Spleen (tissue), 11 donors: ENCODE data around the gene NUP85. TPM values are rescaled to one million over a fixed set of nuclear protein-coding genes. Genes with fewer than 3 reads are reported as not detected.

Source experiments
- DNase-seq: peaks from one replicate; pipeline ENCODE4 v3.0.0-alpha.2; 2020
- H3K27ac ChIP-seq, 8 donors: fragments of 200-600 bp; sonication (generic) in 7 of 8; 1 replicate in 4 of 8; 2 replicates in 4 of 8; pipeline versions ENCODE4 v1.5.0 to v1.8.0; 2016 to 2021; ENCODE audit warnings: inconsistent platforms in 4 of 8, mild to moderate bottlenecking in 4 of 8, moderate library complexity in 1 of 8
- H3K27me3 ChIP-seq, 7 donors: fragments of 200-600 bp; sonication (generic) in 6 of 7; replicated peaks in 1 of 7; 1 replicate in 4 of 7; 2 replicates in 3 of 7; pipeline versions ENCODE4 v1.5.0 to v1.8.0; 2016 to 2021; ENCODE audit warnings: inconsistent platforms in 3 of 7, mild to moderate bottlenecking in 1 of 7
- H3K36me3 ChIP-seq, 6 donors: fragments of 200-600 bp; sonication (generic) in 5 of 6; 1 replicate in 4 of 6; 2 replicates in 2 of 6; pipeline versions ENCODE4 v1.5.0 to v1.8.0; 2016 to 2021; ENCODE audit warnings: inconsistent platforms in 2 of 6
- H3K4me1 ChIP-seq, 6 donors: fragments of 200-600 bp; sonication (generic) in 5 of 6; 1 replicate in 3 of 6; 2 replicates in 3 of 6; pipeline versions ENCODE4 v1.5.0 to v1.8.0; 2016 to 2021; ENCODE audit warnings: inconsistent platforms in 3 of 6
- H3K4me3 ChIP-seq, 8 donors: fragments of 200-600 bp; sonication (generic) in 7 of 8; 1 replicate in 4 of 8; 2 replicates in 4 of 8; pipeline versions ENCODE4 v1.5.0 to v1.8.0; 2016 to 2021; ENCODE audit warnings: inconsistent platforms in 4 of 8, mild to moderate bottlenecking in 4 of 8, moderate library complexity in 2 of 8
- H3K9me3 ChIP-seq, 8 donors: fragments of 200-600 bp; sonication (generic) in 7 of 8; 1 replicate in 4 of 8; 2 replicates in 4 of 8; pipeline versions ENCODE4 v1.5.0 to v1.8.0; 2016 to 2021; ENCODE audit warnings: inconsistent platforms in 4 of 8
- POLR2A ChIP-seq, 3 donors: fragments of 450-650 bp; IDR thresholded peaks; one replicate each; pipeline ENCODE4 v1.5.1; 2017; ENCODE audit warnings: antibody characterized with exemption in 3 of 3, mild to moderate bottlenecking in 1 of 3
- POLR2AphosphoS5 ChIP-seq, 3 donors: sonication (generic); formaldehyde crosslinking; IDR thresholded peaks; one replicate each; pipeline ENCODE4 v1.5.1; 2017; ENCODE audit warnings: antibody characterized with exemption in 3 of 3
- WGBS, 5 donors: extraction: QIAGEN DNeasy Blood & Tissue Kit in 3 of 5; methylation state at CpG; one replicate each; pipeline versions ENCODE4 v1.1.5 to v1.1.7; 2013 to 2018; 5-methylcytosine and 5-hydroxymethylcytosine counted together
- intact Hi-C: fragments of 100-400 bp; cut with DNase I; formaldehyde crosslinking; loops from one replicate; pipeline ENCODE4 v1.15.0; 2023; ENCODE audit warnings: low total_unique reads
- polyA plus RNA-seq, 3 donors: library from polyadenylated mRNA; stranded (reverse); fragments of 200-250 nt; gene quantifications; one replicate each; pipeline ENCODE4 v1.2.1, GENCODE V29; 2013
- total RNA-seq, 7 donors: library from RNA; depleted of rRNA in 3 of 7; stranded (reverse); fragments of >200 nt in 3 of 7; fragmentation: NEBNext Ultra II Directional in 4 of 7; extraction: Animal tissue kit (Norgen Biotek cat#: 25700) in 4 of 7; gene quantifications; one replicate each; pipeline versions ENCODE4 v1.1.0 to v1.2.1, GENCODE V29; 2016 to 2021
- TF ChIP-seq, protein P1 (sequence below), 11 experiments: fragments of 200-600 bp in 7 of 11; fragments of 450-650 bp in 4 of 11; sonication (generic) in 4 of 11; IDR thresholded peaks in 8 of 11; conservative IDR thresholded peaks in 3 of 11; 1 replicate in 7 of 11; 2 replicates in 4 of 11; pipeline versions ENCODE4 v1.4.0 to v1.8.0; 2016 to 2021; ENCODE audit warnings: antibody characterized with exemption in 11 of 11, inconsistent platforms in 4 of 11, mild to moderate bottlenecking in 1 of 11
- donor health status: healthy with polysubstance abuse.
- donor health status: DM: no; HTN: no; CAD: no; lungs with moderate emphysema.
- donor health status: DM: no; HTN: no; CAD: no.
- donor health status: Bipolar disorder and iron deficiency.
- donor health status: healthy.
- donor health status: DM: no; HTN: no; CAD: no.
- donor health status: DM: yes; HTN: yes; CAD: no.

Gene NUP85
- total and polyA plus RNA-seq, 10 donors: 35.5 to 83.8 (median 63.9) TPM

DNA sequence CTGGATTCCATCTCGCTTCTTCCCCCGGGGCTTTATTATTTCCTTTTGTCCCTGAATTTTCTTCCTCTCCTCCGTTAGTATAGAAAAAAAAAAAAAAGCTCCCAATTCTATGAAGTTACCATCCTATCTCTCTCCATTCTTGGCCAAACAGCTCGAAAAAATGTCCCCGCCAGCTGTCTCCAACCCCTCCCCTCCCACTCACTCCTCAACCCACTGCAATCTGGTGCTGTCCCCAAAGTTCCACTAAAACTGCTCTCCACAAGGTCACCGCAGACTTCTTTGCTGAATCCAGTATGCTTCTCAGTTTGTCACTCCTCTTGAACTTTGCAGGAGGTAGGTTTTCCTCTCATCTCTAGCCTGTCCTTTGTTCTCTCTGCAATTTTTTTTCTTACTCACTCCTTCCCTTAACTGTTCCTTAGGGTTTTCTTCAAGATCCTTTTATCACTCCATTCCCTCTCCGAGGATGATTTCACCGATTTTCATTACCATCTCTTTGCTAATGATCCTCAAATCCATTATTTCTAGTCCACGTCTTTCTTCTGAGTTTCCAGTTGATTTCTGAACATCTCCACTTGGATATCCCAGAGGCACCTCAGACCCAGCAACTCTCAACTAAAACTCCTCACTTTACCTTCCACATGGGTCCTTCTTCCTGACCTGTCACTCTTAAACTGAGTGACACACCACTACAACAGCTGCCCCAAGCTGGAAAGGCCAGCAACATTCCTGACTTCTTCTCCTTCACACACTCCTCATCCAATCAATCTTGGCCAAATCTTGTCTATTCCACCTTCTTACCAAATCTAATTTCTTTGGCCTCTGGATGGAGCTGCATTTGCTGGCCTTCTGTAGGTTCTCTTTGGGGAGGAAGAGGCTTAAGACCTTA is 21.2 kb upstream of the NUP85 start:
- intact Hi-C loops: no loop called here
- WGBS, 5 donors: 78 to 88% (median 87%) methylated on average over 9 of the region's 9 CpGs
- peak overlapping the region in 6 of 8 donors; percentile 100 for H3K27ac ChIP-seq

DNA sequence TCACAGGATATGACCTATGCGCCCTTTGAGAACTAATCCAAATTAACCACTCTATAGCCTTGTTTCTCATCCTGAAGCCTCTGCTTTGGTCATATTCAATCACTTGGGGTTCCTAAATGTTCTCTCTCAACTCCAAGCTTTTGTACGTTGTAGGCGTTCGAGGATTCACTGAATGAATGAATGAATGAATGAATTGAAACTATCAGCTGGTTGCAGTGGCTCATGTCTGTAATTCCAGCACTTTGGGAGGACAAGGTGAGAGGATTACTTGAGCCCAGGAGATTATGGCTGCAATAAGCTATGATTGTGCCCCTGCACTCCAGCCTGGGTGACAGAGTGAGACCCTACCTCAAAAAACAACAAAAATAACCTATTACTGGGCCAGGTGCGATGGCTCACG is 16.9 kb upstream of the NUP85 start:
- H3K27me3 ChIP-seq: no peaks in the 10 kb centered on the region
- intact Hi-C loops: no loop called here

More for the DNA sequence above, 21.2 kb upstream of the NUP85 start:
- Histone ChIP-seq H3K4me1 (peaks cover 17 to 39% (median 35%) of the 10 kb centered on the region in 6 donors), H3K9me3 (no peaks in the 10 kb centered on the region), H3K27me3 (no peaks in the 10 kb centered on the region), H3K36me3 (peaks cover 0 to 14% (median 9%) of the 10 kb centered on the region in 6 donors), H3K4me3 (no peak overlapping the region)
- TF ChIP-seq POLR2A (IDR thresholded peaks at IDR 0.05) (no peak), POLR2AphosphoS5 (IDR thresholded peaks at IDR 0.05) (no peak)
- TF ChIP-seq, protein P1, sequence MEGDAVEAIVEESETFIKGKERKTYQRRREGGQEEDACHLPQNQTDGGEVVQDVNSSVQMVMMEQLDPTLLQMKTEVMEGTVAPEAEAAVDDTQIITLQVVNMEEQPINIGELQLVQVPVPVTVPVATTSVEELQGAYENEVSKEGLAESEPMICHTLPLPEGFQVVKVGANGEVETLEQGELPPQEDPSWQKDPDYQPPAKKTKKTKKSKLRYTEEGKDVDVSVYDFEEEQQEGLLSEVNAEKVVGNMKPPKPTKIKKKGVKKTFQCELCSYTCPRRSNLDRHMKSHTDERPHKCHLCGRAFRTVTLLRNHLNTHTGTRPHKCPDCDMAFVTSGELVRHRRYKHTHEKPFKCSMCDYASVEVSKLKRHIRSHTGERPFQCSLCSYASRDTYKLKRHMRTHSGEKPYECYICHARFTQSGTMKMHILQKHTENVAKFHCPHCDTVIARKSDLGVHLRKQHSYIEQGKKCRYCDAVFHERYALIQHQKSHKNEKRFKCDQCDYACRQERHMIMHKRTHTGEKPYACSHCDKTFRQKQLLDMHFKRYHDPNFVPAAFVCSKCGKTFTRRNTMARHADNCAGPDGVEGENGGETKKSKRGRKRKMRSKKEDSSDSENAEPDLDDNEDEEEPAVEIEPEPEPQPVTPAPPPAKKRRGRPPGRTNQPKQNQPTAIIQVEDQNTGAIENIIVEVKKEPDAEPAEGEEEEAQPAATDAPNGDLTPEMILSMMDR (IDR thresholded peaks at IDR 0.05 in 8 of 11, conservative IDR thresholded peaks at IDR 0.05 in 3 of 11): no peak
- DNase-seq: peak; percentile 31

DNA sequence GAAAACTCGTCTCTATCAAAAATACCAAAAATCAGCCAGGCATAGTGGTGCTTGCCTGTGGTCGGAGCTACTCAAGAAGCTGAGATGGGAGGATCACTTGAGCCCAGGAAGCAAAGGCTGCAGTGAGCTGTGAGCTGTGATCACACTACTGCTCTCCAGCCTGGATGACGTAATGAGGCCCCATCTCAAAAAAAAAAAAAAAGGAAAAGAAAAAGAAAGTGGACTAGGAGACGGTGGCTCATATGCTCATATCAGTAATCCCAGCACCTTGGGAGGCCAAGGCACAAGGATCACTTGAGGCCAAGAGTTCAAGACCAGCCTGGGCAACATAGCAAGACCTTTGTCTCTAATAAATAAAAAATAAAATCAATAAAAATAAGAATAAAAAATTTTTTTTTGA is 13.9 kb upstream of the NUP85 start:
- intact Hi-C loops: no loop called here
- DNase-seq: no peak
- no peak for TF ChIP-seq POLR2A (IDR thresholded peaks at IDR 0.05)
- TF ChIP-seq POLR2AphosphoS5 (IDR thresholded peaks at IDR 0.05): no peak
- TF ChIP-seq, protein P1 (IDR thresholded peaks at IDR 0.05 in 8 of 11, conservative IDR thresholded peaks at IDR 0.05 in 3 of 11): no peak
- no peaks in the 10 kb centered on the region for H3K36me3 ChIP-seq
- 61 to 83% (median 69%) methylated on average over 4 of the region's 4 CpGs for WGBS, 5 donors
- no peaks in the 10 kb centered on the region for H3K4me1 ChIP-seq
- H3K27ac ChIP-seq: no peak overlapping the region
- H3K4me3 ChIP-seq: no peak overlapping the region
- H3K9me3 ChIP-seq: no peaks in the 10 kb centered on the region
- H3K27me3 ChIP-seq: no peaks in the 10 kb centered on the region

More for the DNA sequence above, 16.9 kb upstream of the NUP85 start:
- Histone ChIP-seq H3K4me3 (no peak overlapping the region), H3K9me3 (no peaks in the 10 kb centered on the region), H3K4me1 (peaks cover 3 to 9% (median 7%) of the 10 kb centered on the region in 6 donors), H3K36me3 (no peaks in the 10 kb centered on the region), H3K27ac (no peak overlapping the region)
- DNase-seq: peak; percentile 13
- TF ChIP-seq, protein P1 (IDR thresholded peaks at IDR 0.05 in 8 of 11, conservative IDR thresholded peaks at IDR 0.05 in 3 of 11): no peak
- TF ChIP-seq POLR2AphosphoS5 (IDR thresholded peaks at IDR 0.05) (no peak), POLR2A (IDR thresholded peaks at IDR 0.05) (no peak)
- WGBS, 5 donors: 90 to 97% (median 94%) methylated on average over 6 of the region's 6 CpGs

DNA sequence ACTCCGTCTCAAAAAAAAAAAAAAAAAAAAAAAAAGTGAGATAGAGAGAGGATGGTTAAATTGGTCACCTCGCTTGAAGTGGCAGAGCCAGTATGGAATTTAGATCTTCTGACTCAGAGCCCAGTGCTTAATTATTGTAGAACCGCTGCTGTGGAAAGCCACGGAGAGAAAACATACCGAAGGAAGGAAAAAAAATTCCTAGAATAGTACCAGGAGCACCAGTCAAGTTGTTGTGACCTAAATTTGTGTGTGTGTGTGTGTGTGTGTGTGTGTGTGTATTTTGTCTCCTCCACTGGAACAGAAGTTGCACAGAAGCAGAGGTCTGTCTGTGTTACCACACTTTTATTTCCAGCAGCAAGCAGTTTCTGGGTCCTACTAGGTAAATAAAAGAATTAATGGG is 10.6 kb upstream of the NUP85 start:
- H3K27me3 ChIP-seq: no peaks in the 10 kb centered on the region
- intact Hi-C loops: no loop called here

More for the DNA sequence above, 10.6 kb upstream of the NUP85 start:
- DNase-seq: no peak
- no peak overlapping the region for H3K27ac ChIP-seq
- H3K36me3 ChIP-seq: no peaks in the 10 kb centered on the region
- H3K4me1 ChIP-seq: no peaks in the 10 kb centered on the region
- no peak overlapping the region for H3K4me3 ChIP-seq
- no peak for TF ChIP-seq POLR2AphosphoS5 (IDR thresholded peaks at IDR 0.05)
- TF ChIP-seq POLR2A (IDR thresholded peaks at IDR 0.05): no peak
- TF ChIP-seq, protein P1 (IDR thresholded peaks at IDR 0.05 in 8 of 11, conservative IDR thresholded peaks at IDR 0.05 in 3 of 11): no peak
- 90 to 95% (median 93%) methylated on average over 4 of the region's 5 CpGs for WGBS, 5 donors
- H3K9me3 ChIP-seq: no peaks in the 10 kb centered on the region
